A549 (cell line): ENCODE measurements around the gene NFATC4. TPM values are rescaled to one million over a fixed set of nuclear protein-coding genes. Genes with fewer than 3 reads are reported as not detected.

ENCODE experiments used
- ATAC-seq, 2 experiments: fragments of 200-7000 bp in 1 of 2; fragments of >200 bp in 1 of 2; cut with Nextera tagmentation in 1 of 2; cut with Tn5 transposase in 1 of 2; 3 replicates each; pipeline versions ENCODE4 v1.8.0 to v1.9.1; 2018 to 2020; ENCODE audit warnings: mild to moderate bottlenecking in 1 of 2, moderate library complexity in 1 of 2
- CTCF ChIA-PET: fragments of 300-600 bp; sonication (Branson Sonifier 250); formaldehyde crosslinking; extraction: SDS; loops from one replicate; lab custom pipeline; 2021; ENCODE audit warnings: antibody characterized with exemption, inconsistent platforms; lab: Yijun Ruan, JAX
- POLR2A ChIA-PET: fragments of 350-600 bp; formaldehyde crosslinking; extraction: SDS; loops from one replicate; lab custom pipeline; 2021; ENCODE audit warnings: antibody characterized with exemption, inconsistent platforms; lab: Yijun Ruan, JAX
- DNase-seq, 2 experiments: peaks; one replicate each; pipeline versions ENCODE4 v3.0.0 to v3.0.0-alpha.2; 2011 to 2016; ENCODE audit warnings: low read depth in 1 of 2, low spot score in 1 of 2
- FAIRE-seq: peaks from 2 replicates; lab custom pipeline; 2011; peaks lifted over from hg19 to GRCh38; lab: Jason Lieb, UNC
- H3K27ac ChIP-seq, 2 experiments: fragments of >200 bp; sonication (Bioruptor Twin); formaldehyde crosslinking; 3 replicates each; pipeline ENCODE4 v1.5.1; 2016 to 2017
- H3K4me1 ChIP-seq: fragments of >200 bp; sonication (Bioruptor Twin); formaldehyde crosslinking; 3 replicates; pipeline ENCODE4 v1.6.1; 2016
- H3K4me2 ChIP-seq: fragments of >200 bp; sonication (Bioruptor Twin); formaldehyde crosslinking; 3 replicates; pipeline ENCODE4 v1.6.1; 2016
- H3K4me3 ChIP-seq: fragments of >200 bp; sonication (Bioruptor Twin); formaldehyde crosslinking; 3 replicates; pipeline ENCODE4 v1.5.1; 2016
- H3K9me3 ChIP-seq: fragments of >200 bp; sonication (Bioruptor Twin); formaldehyde crosslinking; 3 replicates; pipeline ENCODE4 v1.6.1; 2016
- BHLHE40 ChIP-seq: IDR thresholded peaks from 2 replicates; pipeline ENCODE4 v1.6.1; 2012; ENCODE audit warnings: low read depth, low read length, inconsistent platforms
- CBX8 ChIP-seq: fragments of 200-600 bp; sonication (generic); IDR thresholded peaks from 2 replicates; pipeline ENCODE4 v1.6.1; 2016
- CHD4 ChIP-seq: fragments of 200-600 bp; sonication (generic); IDR thresholded peaks from 2 replicates; pipeline ENCODE4 v1.6.1; 2016; ENCODE audit warnings: antibody characterized with exemption, mild to moderate bottlenecking, borderline replicate concordance
- FOSL2 ChIP-seq, 2 experiments: fragments of 450-650 bp in 1 of 2; fragments of >200 bp in 1 of 2; sonication (Bioruptor Twin) in 1 of 2; formaldehyde crosslinking; IDR thresholded peaks; 2 replicates each; pipeline versions ENCODE4 v1.5.0 to v1.6.1; 2016 to 2020; ENCODE audit warnings: mild to moderate bottlenecking in 1 of 2, moderate library complexity in 1 of 2
- FOXS1 ChIP-seq: fragments of 250-450 bp; sonication (Bioruptor Pico); IDR thresholded peaks from 2 replicates; pipeline ENCODE4 v1.5.0; 2020; ENCODE audit warnings: mild to moderate bottlenecking, moderate library complexity
- HDAC2 ChIP-seq: fragments of 200-600 bp; sonication (generic); IDR thresholded peaks from 2 replicates; pipeline ENCODE4 v1.6.1; 2016
- HMGXB4 ChIP-seq: fragments of 250-450 bp; sonication (Bioruptor Pico); IDR thresholded peaks from 2 replicates; pipeline ENCODE4 v1.5.0; 2021; ENCODE audit warnings: mild to moderate bottlenecking, moderate library complexity, borderline replicate concordance
- HOXB13 ChIP-seq: fragments of 250-450 bp; sonication (Bioruptor Pico); IDR thresholded peaks from 2 replicates; pipeline ENCODE4 v1.5.0; 2020; ENCODE audit warnings: low read depth, mild to moderate bottlenecking, moderate library complexity
- HOXB5 ChIP-seq: fragments of 250-450 bp; sonication (Bioruptor Pico); IDR thresholded peaks from 2 replicates; pipeline ENCODE4 v1.5.0; 2020; ENCODE audit warnings: mild to moderate bottlenecking, moderate library complexity
- MAFK ChIP-seq: fragments of 450-650 bp; IDR thresholded peaks from 2 replicates; pipeline ENCODE4 v1.6.1; 2014; ENCODE audit not compliant: partially characterized antibody
- MYC ChIP-seq: IDR thresholded peaks from 2 replicates; pipeline ENCODE4 v1.6.1; 2012; ENCODE audit warnings: mild to moderate bottlenecking, inconsistent platforms, low read length, improper control_type of control experiment, borderline replicate concordance
- NR3C1 ChIP-seq: fragments of >200 bp; sonication (Bioruptor Twin); formaldehyde crosslinking; IDR thresholded peaks from 3 replicates; pipeline ENCODE4 v1.6.1; 2017
- POLR2A ChIP-seq: IDR thresholded peaks from 2 replicates; pipeline ENCODE4 v1.6.1; 2012; ENCODE audit warnings: mild to moderate bottlenecking, low read length
- RCOR1 ChIP-seq: fragments of 150-350 bp; IDR thresholded peaks from 2 replicates; pipeline ENCODE4 v1.6.1; 2014; ENCODE audit warnings: antibody characterized with exemption, low read length, low read depth
- SMC3 ChIP-seq: fragments of >200 bp; sonication (Bioruptor Twin); formaldehyde crosslinking; IDR thresholded peaks from 3 replicates; pipeline ENCODE4 v1.6.1; 2018; ENCODE audit warnings: inconsistent platforms
- ZC3H11A ChIP-seq: fragments of 450-650 bp; IDR thresholded peaks from 2 replicates; pipeline ENCODE4 v1.6.1; 2014; ENCODE audit warnings: antibody characterized with exemption, mild to moderate bottlenecking
- ZFP36 ChIP-seq: fragments of 450-650 bp; IDR thresholded peaks from 2 replicates; pipeline ENCODE4 v1.6.1; 2014; ENCODE audit warnings: borderline replicate concordance; ENCODE audit not compliant: partially characterized antibody
- ZNF302 ChIP-seq: fragments of 250-450 bp; sonication (Bioruptor Pico); IDR thresholded peaks from 2 replicates; pipeline ENCODE4 v1.9.0; 2021; ENCODE audit warnings: inconsistent platforms, mild to moderate bottlenecking, moderate library complexity
- WGBS: methylation state at CpG from one replicate; pipeline ENCODE4 v1.1.6; 2017; ENCODE audit errors: missing lambda C conversion rate; 5-methylcytosine and 5-hydroxymethylcytosine counted together
- polyA plus RNA-seq, 4 experiments: library from polyadenylated mRNA; depleted of rRNA in 3 of 4; stranded (reverse); fragments of >200 nt; fragmentation: RNase III in 1 of 4; extraction: RNeasy Plus Mini Kit Qiagen cat#74134 plus additional on column Dnase treatment in 1 of 4; gene quantifications; 2 replicates in 3 of 4; 3 replicates in 1 of 4; pipeline ENCODE4 v1.2.3, GENCODE V29; 2011 to 2017
- TF ChIP-seq, protein P1 (sequence below): fragments of >200 bp; sonication (Bioruptor Twin); formaldehyde crosslinking; IDR thresholded peaks from 3 replicates; pipeline ENCODE4 v1.5.1; 2016
- TF ChIP-seq, protein P2 (sequence below): fragments of >200 bp; sonication (Bioruptor Twin); formaldehyde crosslinking; IDR thresholded peaks from 3 replicates; pipeline ENCODE4 v1.6.1; 2016
- TF ChIP-seq, protein P3 (sequence below): IDR thresholded peaks from 2 replicates; pipeline ENCODE4 v1.6.1; 2012

The NFATC4 gene
- polyA plus RNA-seq, 2 of the 4 experiments (the other 2 are of a cell fraction): 0.04 to 0.32 TPM

DNA sequence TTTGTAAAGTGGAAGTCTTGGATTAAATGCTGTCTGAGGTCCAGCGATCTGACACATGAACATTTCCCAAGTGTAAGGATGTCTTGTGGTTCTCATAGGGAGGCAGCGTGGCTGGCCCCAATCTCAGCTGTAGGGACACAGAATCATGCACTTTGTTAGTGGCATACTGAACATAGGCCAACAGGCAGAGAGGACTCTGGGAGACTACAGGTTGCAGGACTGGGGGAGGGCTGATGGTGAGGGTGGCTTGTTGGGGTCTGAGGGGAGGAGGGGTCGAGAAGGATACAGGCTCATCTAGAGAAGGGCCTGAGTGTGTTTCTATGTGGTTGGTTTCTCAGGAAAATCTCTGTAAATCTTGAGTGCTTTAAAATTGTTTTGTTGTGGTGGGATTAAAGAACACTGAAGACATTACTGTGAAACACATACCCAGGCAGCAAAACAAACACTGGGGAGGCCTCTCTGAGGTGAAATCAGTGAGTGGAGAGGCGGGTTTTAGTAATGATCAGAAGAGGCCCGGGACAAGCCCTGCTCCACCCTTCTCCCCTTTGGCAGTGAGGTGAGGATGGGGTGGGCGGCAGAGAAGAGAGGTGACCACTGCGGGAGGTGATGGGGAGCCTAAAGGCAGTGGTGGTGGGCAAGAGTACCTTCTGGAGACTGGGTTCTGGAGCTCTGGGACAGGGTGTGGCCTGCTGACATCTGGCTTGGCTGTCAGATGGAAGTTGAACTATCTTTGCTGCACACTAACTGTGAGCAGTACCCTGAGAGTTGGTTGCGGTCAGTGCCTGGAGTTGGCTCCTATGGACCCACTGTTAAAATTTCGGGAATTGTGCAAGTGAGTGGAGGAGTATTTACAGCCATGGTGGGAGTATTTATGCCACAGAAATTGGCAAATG lies 34.1 kb downstream of the NFATC4 start:
- peaks cover 16% of the 10 kb centered on the region; the same call in 1 of the 3 replicates for H3K4me1 ChIP-seq
- no peak overlapping the region for H3K27ac ChIP-seq
- WGBS: 58% methylated on average over 9 of the region's 9 CpGs
- no peak for ATAC-seq
- ChIA-PET POLR2A (no interaction called here), CTCF (interaction anchor here (0.7 to 4.3 kb wide), 7 partner anchors 12 to 74 kb away, joined by 3 to 16 read pairs (median 6); partner anchors contain the start of gene KHNYN)
- FAIRE-seq: no peak
- H3K4me2 ChIP-seq: no peak overlapping the region
- H3K4me3 ChIP-seq: no peak overlapping the region
- DNase-seq: no peak
- TF ChIP-seq MYC: no peak
- no peak for TF ChIP-seq BHLHE40
- TF ChIP-seq HMGXB4 (CRISPR knock-in tag): no peak
- TF ChIP-seq ZC3H11A: no peak
- no peak for TF ChIP-seq HDAC2
- TF ChIP-seq FOXS1 (CRISPR knock-in tag): no peak
- TF ChIP-seq ZNF302: no peak
- no peak for TF ChIP-seq FOSL2 (IDR thresholded peaks at IDR 0.05)
- TF ChIP-seq FOSL2 (CRISPR knock-in tag; IDR thresholded peaks at IDR 0.05): no peak
- no peak for TF ChIP-seq HOXB13 (CRISPR knock-in tag)
- TF ChIP-seq CBX8: no peak
- TF ChIP-seq MAFK: no peak
- TF ChIP-seq CHD4: no peak
- TF ChIP-seq, protein P1, sequence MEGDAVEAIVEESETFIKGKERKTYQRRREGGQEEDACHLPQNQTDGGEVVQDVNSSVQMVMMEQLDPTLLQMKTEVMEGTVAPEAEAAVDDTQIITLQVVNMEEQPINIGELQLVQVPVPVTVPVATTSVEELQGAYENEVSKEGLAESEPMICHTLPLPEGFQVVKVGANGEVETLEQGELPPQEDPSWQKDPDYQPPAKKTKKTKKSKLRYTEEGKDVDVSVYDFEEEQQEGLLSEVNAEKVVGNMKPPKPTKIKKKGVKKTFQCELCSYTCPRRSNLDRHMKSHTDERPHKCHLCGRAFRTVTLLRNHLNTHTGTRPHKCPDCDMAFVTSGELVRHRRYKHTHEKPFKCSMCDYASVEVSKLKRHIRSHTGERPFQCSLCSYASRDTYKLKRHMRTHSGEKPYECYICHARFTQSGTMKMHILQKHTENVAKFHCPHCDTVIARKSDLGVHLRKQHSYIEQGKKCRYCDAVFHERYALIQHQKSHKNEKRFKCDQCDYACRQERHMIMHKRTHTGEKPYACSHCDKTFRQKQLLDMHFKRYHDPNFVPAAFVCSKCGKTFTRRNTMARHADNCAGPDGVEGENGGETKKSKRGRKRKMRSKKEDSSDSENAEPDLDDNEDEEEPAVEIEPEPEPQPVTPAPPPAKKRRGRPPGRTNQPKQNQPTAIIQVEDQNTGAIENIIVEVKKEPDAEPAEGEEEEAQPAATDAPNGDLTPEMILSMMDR: no peak
- no peak for TF ChIP-seq ZFP36
- no peak for TF ChIP-seq SMC3
- TF ChIP-seq POLR2A: no peak
- TF ChIP-seq HOXB5 (CRISPR knock-in tag): no peak
- TF ChIP-seq, protein P2, sequence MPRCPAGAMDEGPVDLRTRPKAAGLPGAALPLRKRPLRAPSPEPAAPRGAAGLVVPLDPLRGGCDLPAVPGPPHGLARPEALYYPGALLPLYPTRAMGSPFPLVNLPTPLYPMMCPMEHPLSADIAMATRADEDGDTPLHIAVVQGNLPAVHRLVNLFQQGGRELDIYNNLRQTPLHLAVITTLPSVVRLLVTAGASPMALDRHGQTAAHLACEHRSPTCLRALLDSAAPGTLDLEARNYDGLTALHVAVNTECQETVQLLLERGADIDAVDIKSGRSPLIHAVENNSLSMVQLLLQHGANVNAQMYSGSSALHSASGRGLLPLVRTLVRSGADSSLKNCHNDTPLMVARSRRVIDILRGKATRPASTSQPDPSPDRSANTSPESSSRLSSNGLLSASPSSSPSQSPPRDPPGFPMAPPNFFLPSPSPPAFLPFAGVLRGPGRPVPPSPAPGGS: no peak
- TF ChIP-seq, protein P3, sequence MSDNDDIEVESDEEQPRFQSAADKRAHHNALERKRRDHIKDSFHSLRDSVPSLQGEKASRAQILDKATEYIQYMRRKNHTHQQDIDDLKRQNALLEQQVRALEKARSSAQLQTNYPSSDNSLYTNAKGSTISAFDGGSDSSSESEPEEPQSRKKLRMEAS: no peak
- no peak for TF ChIP-seq NR3C1
- no peaks in the 10 kb centered on the region for H3K9me3 ChIP-seq

DNA sequence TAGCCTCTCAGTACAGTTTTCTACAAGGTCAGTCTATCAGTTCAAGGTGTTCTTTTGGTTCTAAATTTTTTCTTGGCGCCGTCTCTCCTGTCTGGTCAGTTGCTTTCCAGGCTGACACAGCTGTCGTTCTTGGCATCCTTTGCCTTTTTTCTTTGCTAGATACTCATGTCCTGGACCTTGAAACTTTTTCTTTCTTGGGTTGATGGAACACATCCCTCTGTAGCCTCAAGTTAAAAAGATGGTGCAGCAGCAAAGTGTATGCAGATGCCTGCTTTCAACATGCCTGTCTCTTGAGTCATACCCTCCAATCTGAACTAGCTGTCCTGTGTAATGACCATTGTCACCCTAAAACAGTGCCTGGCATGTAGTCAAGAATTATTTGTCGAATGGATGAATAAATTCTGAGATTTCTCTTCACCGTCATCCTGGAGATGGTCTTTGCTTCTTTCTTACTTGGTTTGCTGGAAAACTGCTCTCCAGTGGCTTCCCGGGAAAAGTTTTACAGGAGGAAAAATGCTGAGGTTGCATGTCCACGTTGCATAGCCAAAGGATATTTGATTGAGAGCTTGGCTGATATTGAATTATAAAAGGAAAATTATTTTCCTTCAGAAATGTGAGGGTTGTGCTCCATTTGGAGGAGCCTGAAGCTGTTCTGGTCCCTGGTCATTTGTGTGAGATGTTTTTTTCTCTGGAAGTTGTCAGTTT lies 35.5 kb downstream of the NFATC4 start:
- no peaks in the 10 kb centered on the region for H3K9me3 ChIP-seq
- peaks cover 14% of the 10 kb centered on the region; the same call in 1 of the 3 replicates for H3K4me1 ChIP-seq
- CTCF ChIA-PET: interaction anchor here (0.9 to 3.8 kb wide), 4 partner anchors 8 to 75 kb away, joined by 3 to 11 read pairs (median 4); no protein-coding TSS in a partner anchor
- H3K4me3 ChIP-seq: no peak overlapping the region
- FAIRE-seq: no peak
- TF ChIP-seq MAFK (peak; percentile 93), RCOR1 (no peak)
- TF ChIP-seq, all 56 proteins: peak for 1
- DNase-seq (no peak), ATAC-seq (no peak)
- Histone ChIP-seq H3K27ac (no peak overlapping the region), H3K4me2 (no peak overlapping the region)
- POLR2A ChIA-PET: no interaction called here
- WGBS: 53% methylated on average over 7 of the region's 7 CpGs
